Esophagus squamous epithelium (tissue), 5 donors: ENCODE results near the gene CLEC9A. TPM values are rescaled to one million over a fixed set of nuclear protein-coding genes. Genes with fewer than 3 reads are reported as not detected.

ENCODE experiments used
- DNase-seq: peaks from one replicate; lab custom pipeline; 2025; lab: John Stamatoyannopoulos, UW
- H3K27ac ChIP-seq, 4 donors: fragments of 200-600 bp; sonication (generic); one replicate each; pipeline ENCODE4 v1.5.1; 2016 to 2019; ENCODE audit warnings: mild to moderate bottlenecking in 1 of 4
- H3K27me3 ChIP-seq, 4 donors: fragments of 200-600 bp; sonication (generic); 1 replicate in 3 of 4; 2 replicates in 1 of 4; pipeline versions ENCODE4 v1.5.1 to v1.6.0; 2017 to 2021; ENCODE audit warnings: antibody characterized with exemption in 1 of 4
- H3K36me3 ChIP-seq, 3 donors: fragments of 200-600 bp; sonication (generic); one replicate each; pipeline ENCODE4 v1.5.1; 2016 to 2019
- H3K4me1 ChIP-seq, 3 donors: fragments of 200-600 bp; sonication (generic); one replicate each; pipeline ENCODE4 v1.5.1; 2017 to 2019
- H3K4me3 ChIP-seq, 4 donors: fragments of 200-600 bp; sonication (generic); 1 replicate in 3 of 4; 2 replicates in 1 of 4; pipeline ENCODE4 v1.5.1; 2016 to 2019; ENCODE audit warnings: mild to moderate bottlenecking in 2 of 4, moderate library complexity in 1 of 4
- H3K9me3 ChIP-seq, 3 donors: fragments of 200-600 bp; sonication (generic); one replicate each; pipeline ENCODE4 v1.5.1; 2016 to 2019
- POLR2A ChIP-seq, 4 donors: fragments of 450-650 bp; IDR thresholded peaks; one replicate each; pipeline ENCODE4 v1.6.1; 2017; ENCODE audit warnings: antibody characterized with exemption in 4 of 4, mild to moderate bottlenecking in 4 of 4, moderate library complexity in 3 of 4
- WGBS, 2 donors: methylation state at CpG; one replicate each; pipeline ENCODE4 v1.1.5; 2018; 5-methylcytosine and 5-hydroxymethylcytosine counted together
- intact Hi-C: fragments of 100-400 bp; cut with DNase I; formaldehyde crosslinking; loops from one replicate; pipeline ENCODE4 v1.15.0; 2022
- total RNA-seq, 4 donors: library from RNA; depleted of rRNA; stranded (reverse); fragments of >200 nt; gene quantifications; one replicate each; pipeline ENCODE4 v1.1.0, GENCODE V29; 2016
- TF ChIP-seq, protein P1 (sequence below), 6 experiments: fragments of 450-650 bp in 4 of 6; fragments of 200-600 bp in 2 of 6; sonication (generic) in 2 of 6; IDR thresholded peaks; one replicate each; pipeline ENCODE4 v1.5.1; 2016 to 2019; ENCODE audit warnings: antibody characterized with exemption in 6 of 6, mild to moderate bottlenecking in 4 of 6, moderate library complexity in 4 of 6
- donor health status: DM: yes; HTN: yes; CAD: no.

CLEC9A gene
- total RNA-seq, 4 donors from 2014 or later, result not detected

DNA sequence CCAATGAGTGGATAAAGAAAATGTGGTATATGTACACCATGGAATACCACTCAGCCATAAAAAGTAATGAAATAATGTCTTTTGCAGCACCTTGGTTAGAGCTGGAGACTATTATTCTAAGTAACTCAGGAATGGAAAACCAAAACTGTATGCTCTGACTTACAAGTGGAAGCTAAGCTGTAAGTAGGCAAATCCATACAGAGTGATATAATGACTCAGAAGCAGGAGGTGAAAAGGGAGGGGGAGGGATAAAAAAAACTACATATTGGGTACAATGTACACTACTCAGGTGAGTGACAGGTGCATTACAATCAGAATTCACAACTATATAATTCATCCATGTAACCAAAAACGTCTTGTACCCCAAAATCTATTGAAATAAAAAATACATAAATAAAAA lies 83.4 kb downstream of the CLEC9A start:
- Histone ChIP-seq H3K27me3 (no peaks in the 10 kb centered on the region), H3K4me3 (no peak overlapping the region), H3K36me3 (no peaks in the 10 kb centered on the region), H3K27ac (no peak overlapping the region), H3K9me3 (no peaks in the 10 kb centered on the region), H3K4me1 (no peaks in the 10 kb centered on the region)
- 42 to 52% methylated on average over 1 of the region's 1 CpG for WGBS, 2 donors
- TF ChIP-seq POLR2A (IDR thresholded peaks at IDR 0.05), result no peak
- TF ChIP-seq, protein P1, sequence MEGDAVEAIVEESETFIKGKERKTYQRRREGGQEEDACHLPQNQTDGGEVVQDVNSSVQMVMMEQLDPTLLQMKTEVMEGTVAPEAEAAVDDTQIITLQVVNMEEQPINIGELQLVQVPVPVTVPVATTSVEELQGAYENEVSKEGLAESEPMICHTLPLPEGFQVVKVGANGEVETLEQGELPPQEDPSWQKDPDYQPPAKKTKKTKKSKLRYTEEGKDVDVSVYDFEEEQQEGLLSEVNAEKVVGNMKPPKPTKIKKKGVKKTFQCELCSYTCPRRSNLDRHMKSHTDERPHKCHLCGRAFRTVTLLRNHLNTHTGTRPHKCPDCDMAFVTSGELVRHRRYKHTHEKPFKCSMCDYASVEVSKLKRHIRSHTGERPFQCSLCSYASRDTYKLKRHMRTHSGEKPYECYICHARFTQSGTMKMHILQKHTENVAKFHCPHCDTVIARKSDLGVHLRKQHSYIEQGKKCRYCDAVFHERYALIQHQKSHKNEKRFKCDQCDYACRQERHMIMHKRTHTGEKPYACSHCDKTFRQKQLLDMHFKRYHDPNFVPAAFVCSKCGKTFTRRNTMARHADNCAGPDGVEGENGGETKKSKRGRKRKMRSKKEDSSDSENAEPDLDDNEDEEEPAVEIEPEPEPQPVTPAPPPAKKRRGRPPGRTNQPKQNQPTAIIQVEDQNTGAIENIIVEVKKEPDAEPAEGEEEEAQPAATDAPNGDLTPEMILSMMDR (IDR thresholded peaks at IDR 0.05), result no peak
- intact Hi-C loops, result no loop called here
- DNase-seq, result no peak

DNA sequence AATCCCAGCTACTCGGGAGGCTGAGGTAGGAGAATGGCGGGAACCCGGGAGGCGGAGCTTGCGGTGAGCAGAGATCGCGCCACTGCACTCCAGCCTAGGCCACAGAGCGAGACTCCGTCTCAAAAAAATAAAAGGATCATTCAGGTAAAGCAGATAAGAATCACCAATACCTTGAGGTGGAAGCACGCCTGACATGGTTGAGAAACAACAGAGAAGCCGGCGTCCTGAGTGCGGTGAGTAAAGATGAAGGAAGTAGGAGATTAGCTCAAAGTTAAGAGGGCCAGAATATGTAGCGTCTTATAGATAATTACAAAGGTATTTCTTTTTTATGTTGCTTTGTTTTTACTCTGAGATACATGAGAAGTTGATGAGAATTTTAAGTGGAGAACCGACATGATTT lies 84.8 kb downstream of the CLEC9A start:
- H3K36me3 ChIP-seq, result no peaks in the 10 kb centered on the region
- no peaks in the 10 kb centered on the region for H3K9me3 ChIP-seq
- TF ChIP-seq, protein P1 (IDR thresholded peaks at IDR 0.05), result no peak
- TF ChIP-seq POLR2A (IDR thresholded peaks at IDR 0.05), result no peak
- H3K27ac ChIP-seq, result no peak overlapping the region
- no peaks in the 10 kb centered on the region for H3K27me3 ChIP-seq
- intact Hi-C loops, result no loop called here
- WGBS, 2 donors, result 88 to 91% methylated on average over 15 of the region's 15 CpGs
- H3K4me1 ChIP-seq, result no peaks in the 10 kb centered on the region
- no peak overlapping the region for H3K4me3 ChIP-seq
- no peak for DNase-seq

Other genes starting within 250 kb of the CLEC9A start
- under 1 TPM; 0.35 to 0.99 (median 0.37) TPM for gene KLRF1, start 203.2 kb upstream of the CLEC9A start, total RNA-seq
- gene CLEC2B, start 161.3 kb upstream of the CLEC9A start, total RNA-seq, result 10 to 100 TPM in 3 of 4 donors, 1 to 10 TPM in 1; 6.0 to 29.4 (median 14.9) TPM
- not detected for gene KLRF2, start 149.2 kb upstream of the CLEC9A start, total RNA-seq
- not detected for gene CLEC2A, start 98.3 kb upstream of the CLEC9A start, total RNA-seq
- gene CLEC12A, start 59.3 kb upstream of the CLEC9A start, total RNA-seq, result 1 to 10 TPM in 1 of 4 donors, under 1 TPM in 1, not detected in 2; 0.64 to 1.5 TPM
- gene CLEC1B, start 31.6 kb upstream of the CLEC9A start, total RNA-seq, result not detected
- gene CLEC12B, start 20.1 kb upstream of the CLEC9A start, total RNA-seq, result not detected
- 1 to 10 TPM in 2 of 4 donors, under 1 TPM in 1, not detected in 1; 0.76 to 4.2 (median 1.9) TPM for gene CLEC1A, start 68.3 kb downstream of the CLEC9A start, total RNA-seq
- 10 to 100 TPM; 10.3 to 36.1 (median 19.2) TPM for gene CLEC7A, start 99.5 kb downstream of the CLEC9A start, total RNA-seq
- 1 to 10 TPM in 1 of 4 donors, not detected in 3; 2.7 TPM for gene OLR1, start 141.4 kb downstream of the CLEC9A start, total RNA-seq
- not detected for gene TMEM52B, start 148.3 kb downstream of the CLEC9A start, total RNA-seq
- 10 to 100 TPM; 10.3 to 65.2 (median 24.5) TPM for gene GABARAPL1, start 182.2 kb downstream of the CLEC9A start, total RNA-seq